D721Med (cell line): Measurements from ENCODE around the gene ACOX2.
A peak's percentile ranks its signal among the peaks of the same experiment; 100 is the strongest.

Experiments used
- DNase-seq: peaks from one replicate; pipeline ENCODE4 v3.0.0; 2011; ENCODE audit warnings: low spot score; ENCODE audit not compliant: insufficient read length
- FAIRE-seq: peaks from 2 replicates; lab custom pipeline; 2011; peaks lifted over from hg19 to GRCh38; lab: Jason Lieb, UNC
- CTCF ChIP-seq: IDR thresholded peaks from 2 replicates; pipeline ENCODE4 v1.5.1; 2012; ENCODE audit warnings: mild to moderate bottlenecking, control low read depth; ENCODE audit not compliant: insufficient read depth; ENCODE audit errors: missing control alignments

Gene ACOX2

GRCh38 chr3:58520403-58521335 lies 16.3 kb downstream of the ACOX2 start:
- no peak for DNase-seq
- no peak for TF ChIP-seq CTCF
- no peak for FAIRE-seq

- no peak for FAIRE-seq
- no peak for TF ChIP-seq CTCF
- DNase-seq, result no peak
Observed at GRCh38 chr3:58519668-58520402, 17.2 kb downstream of the ACOX2 start.

- DNase-seq, result no peak
- peak; percentile 92 for FAIRE-seq
- TF ChIP-seq CTCF, result no peak
Observed at GRCh38 chr3:58518291-58518789, 18.6 kb downstream of the ACOX2 start.

GRCh38 chr3:58514405-58514804 lies 22.6 kb downstream of the ACOX2 start:
- TF ChIP-seq CTCF, result no peak
- FAIRE-seq (no peak), DNase-seq (no peak)

GRCh38 chr3:58508437-58508836 lies 28.6 kb downstream of the ACOX2 start:
- no peak for FAIRE-seq
- no peak for DNase-seq
- no peak for TF ChIP-seq CTCF

GRCh38 chr3:58507356-58508078 lies 29.5 kb downstream of the ACOX2 start:
- TF ChIP-seq CTCF, result no peak
- DNase-seq (no peak), FAIRE-seq (no peak)
